Daoy (cell line): ENCODE data around the gene PDE4D. TPM values are rescaled to one million over a fixed set of nuclear protein-coding genes. Genes with fewer than 3 reads are reported as not detected.
A peak's percentile ranks its signal among the peaks of the same experiment; 100 is the strongest.

Source experiments
- DNase-seq: peaks from one replicate; pipeline ENCODE4 v3.0.0-alpha.2; 2015; ENCODE audit warnings: low read depth
- total RNA-seq: library from RNA; depleted of rRNA; stranded (reverse); fragments of >200 nt; shearing (Covaris generic); gene quantifications from 2 replicates; pipeline ENCODE4 v1.2.3, GENCODE V29; 2014; rRNA removed

Gene PDE4D
- 23.1 and 29.6 TPM in 2 replicates for total RNA-seq

DNA sequence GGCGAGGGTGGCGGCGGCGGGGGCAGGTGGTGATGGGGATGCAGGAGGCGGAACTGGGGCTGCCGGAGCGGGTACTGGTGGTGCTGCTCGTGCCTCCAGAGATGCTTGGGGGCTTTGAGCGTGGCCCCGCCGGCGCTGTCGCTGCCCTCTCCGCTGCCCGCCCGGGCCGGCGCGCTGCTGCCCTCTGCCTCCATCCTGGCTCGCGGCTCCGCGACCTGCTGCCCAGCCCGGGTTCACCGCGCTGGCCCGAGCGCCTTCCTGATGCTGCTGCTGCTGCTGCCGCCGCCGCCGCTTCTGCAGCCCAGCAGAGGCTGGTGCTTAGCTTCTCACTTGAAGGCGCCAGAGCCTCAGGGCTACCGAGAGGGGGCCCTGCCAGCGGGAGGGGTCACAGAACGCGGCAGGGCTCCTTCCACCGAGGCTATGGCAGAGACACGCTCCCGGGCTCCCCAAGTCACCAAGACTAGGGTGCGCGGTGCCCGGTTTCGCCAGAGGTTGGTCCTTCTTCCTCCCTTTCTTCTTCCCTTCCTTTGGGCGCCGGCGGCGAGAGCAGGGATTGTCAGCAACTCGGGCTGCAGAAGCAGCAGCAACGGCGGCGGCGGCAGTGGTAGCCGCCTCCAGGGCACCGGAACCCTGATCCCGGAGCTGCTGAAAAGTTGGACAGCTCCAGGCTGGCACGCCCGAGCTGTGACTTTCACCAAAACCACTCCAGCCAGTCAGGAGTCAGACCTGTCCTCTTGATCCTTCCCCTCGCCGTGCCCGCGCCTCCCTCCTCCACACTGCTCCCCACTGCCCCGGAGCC is at the start of gene PDE4D:
TSS of gene PDE4D (minus strand) at position 298 of the 799 bp plus-strand sequence.
- DNase-seq = peak; percentile 77

DNA sequence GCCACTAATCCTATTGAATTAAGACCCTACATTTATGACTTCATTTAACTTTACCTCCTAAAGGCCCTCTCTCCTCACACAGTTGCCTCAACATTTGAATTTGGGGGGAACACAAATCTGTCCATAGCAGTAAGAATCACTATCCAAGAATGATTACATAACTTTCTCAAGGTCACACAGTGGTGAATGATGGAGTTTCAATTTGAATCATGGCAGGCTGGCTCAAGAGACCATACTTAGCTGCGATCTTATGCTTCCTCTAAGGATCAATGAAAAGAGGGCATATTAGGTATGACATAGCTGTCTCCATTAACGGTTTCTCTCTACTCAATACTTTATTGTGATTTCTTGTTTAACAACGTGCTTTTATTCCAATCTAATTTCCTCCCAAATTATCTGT is 44.1 kb upstream of the PDE4D start:
- DNase-seq = no peak

DNA sequence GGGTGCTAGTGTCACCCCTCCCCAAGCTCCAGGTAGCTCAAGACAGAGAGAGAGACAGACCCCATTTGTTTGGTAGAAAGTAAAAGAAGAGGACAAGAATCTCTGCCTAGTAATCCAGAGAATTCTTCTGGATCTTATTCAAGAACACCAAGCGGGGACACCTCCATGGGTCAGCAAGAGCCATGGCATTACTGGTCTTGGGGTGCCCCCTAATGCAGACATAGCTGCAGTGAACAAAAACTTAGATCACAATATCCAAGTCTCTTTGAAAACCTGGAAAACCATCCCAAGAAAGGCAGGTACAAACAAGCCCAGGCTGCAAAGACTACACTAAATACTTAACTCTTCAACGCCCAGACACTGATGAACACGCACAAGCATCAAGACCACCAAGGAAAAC is 29.9 kb upstream of the PDE4D start:
- DNase-seq = peak; percentile 12

DNA sequence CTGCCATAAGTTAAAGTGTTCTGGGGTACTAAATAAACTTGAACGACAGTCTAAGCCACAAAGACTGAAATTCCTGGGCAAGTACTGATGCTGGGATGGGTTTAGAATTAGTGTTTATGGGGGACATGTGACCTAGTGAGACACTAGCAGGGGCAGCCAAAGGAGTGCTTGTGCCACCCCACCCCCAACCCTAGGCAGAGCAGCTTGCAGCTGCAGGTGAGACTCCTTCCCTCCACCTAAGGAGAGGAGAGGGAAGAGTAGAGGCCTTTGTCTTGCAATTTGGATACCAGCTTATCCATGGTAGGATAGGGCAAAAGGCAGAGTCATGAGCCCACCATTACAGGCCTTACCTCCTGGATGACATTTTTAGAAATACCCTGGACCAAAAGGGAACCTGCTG is 28.7 kb upstream of the PDE4D start:
- no peak for DNase-seq

DNA sequence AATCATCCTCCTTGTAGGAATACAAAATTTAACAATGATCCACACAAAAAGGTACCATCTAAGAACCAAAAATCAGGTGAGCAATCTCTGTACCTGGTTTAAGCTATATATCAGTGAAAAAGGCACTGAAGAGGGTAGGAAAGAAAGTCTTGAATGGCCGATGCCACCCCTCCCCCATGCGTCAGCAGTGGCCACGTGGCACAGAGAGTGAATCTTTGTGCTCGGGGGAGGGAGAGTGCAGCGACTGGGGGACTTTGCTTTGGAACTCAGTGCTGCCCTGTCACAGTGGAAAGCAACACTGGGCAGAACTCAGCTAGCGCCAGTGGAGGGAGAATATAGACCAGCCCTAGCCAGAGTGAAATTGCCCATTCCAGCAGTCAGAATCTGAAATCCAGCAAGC is 28.3 kb upstream of the PDE4D start:
- no peak for DNase-seq

DNA sequence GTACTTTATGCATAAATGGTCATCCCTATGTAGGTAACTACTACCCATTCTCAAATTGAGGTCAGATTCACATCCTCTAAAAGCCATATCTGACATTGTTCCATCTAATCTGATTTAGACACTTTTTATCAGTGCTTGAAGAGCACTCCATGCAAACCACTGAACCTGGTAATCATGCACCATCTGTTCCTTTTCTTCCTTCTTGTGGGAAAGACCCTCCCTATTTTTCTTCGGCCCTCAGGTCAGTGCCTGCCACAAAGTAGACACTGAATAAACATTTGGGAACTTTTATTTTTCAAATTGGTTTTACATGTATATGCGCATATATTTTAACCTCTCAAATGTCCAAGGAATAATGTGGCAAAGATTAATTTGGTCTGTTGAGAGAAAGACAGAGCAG is 26.0 kb upstream of the PDE4D start:
- DNase-seq = no peak

DNA sequence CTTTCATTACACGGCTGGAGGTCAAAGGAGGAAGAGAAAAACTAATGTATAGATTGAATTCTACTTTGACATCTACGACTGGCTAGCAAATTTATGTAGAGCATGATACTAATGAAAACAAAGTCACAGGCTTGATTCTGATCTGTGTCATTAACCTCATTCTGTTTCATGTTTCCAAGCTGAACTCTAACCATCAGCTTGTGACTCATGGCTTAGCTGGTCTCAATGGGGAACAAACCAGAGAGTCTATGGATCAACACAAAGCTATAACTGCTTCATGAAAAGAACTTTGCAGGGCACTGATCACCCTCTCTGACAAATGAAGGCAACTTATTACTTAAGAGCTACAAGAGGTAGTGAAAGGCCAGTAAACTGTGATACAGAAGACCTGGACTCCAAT is 23.6 kb upstream of the PDE4D start:
- no peak for DNase-seq

DNA sequence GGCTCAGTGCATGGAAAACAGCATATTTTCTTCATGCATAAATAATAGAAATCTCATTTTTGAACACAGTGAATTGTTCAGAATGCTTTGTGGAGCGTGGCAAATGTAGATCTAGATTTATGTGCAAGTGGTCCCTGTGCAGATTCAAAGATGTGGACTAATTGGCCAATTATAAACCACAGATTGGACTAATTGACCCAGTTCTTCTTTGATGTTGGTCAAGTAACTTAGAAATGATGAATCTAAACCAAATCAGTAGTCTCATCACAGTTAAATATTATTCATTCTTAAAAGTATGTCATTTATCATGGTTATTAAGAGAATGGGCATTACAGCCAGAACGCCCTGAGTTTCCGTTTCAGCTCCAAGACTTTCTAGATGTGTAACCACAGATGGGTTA is 11.7 kb upstream of the PDE4D start:
- no peak for DNase-seq

DNA sequence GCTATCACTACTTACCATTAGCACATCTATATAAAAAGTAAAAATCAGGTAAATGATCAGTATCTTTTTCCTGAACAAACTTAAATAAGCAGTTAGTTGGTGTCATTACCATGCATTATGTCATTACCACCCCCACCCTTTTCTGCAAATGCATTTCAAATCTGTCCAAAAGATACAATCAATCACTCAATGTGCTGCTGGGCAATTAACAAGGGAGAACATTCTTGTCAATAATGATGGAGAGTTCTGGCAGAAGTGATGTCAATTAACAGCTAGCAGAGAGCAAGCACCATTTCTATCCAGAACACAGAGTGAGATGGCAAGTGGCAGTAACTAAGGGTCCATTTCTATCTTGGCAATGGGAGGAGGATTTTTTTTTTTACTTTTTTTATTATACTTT is 3.5 kb upstream of the PDE4D start:
- no peak for DNase-seq

DNA sequence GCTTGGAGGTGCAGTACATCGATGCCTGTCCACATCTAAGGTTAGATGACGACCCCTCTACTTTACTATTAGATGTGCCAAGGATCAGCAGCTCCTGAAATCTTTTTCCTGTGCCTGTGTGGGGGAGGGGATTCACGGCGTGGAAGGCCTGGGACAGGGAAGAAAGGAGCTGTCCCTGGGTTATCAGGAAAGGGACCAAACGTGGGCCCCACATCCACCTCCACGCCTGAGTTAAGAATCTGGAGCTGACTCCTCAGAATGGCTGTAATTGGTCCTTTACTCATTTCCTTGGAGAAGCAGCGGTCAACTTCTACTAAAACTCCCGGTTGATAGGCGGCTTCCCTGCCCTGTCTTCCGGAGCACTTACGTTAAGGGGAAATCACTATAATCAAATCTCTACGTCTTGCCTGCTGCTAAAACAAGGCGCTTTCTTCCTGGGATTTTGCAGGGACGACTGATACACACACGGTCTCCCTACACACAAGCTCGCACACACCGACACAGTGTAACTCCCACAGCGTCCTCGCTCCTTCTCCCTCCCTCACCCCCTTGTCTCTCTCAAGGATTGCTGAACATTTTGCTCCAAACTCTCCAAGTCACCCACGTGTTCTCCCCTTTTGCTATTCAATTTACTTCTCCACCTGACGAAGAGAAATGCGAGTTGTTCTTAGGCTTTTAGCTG is 1.4 kb downstream of the PDE4D start:
- no peak for DNase-seq

DNA sequence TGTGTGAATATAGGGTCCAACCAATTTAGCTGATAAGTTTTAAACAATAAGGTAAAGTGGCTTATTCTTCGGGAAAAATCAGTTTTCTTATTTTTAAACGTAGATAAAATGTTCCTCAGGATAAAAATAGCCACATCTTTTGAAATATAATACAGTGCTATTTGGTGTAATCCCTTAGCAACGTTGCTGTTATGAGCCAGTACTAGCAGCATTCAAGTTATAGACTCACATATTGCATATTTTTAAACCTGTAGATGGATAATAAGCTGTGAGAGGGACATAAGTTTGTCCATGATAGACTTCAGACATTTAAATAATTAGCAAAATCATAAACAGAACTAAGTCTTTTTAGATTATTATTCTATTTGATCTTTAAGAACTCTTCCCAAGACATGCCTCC is 6.3 kb downstream of the PDE4D start:
- DNase-seq = no peak

DNA sequence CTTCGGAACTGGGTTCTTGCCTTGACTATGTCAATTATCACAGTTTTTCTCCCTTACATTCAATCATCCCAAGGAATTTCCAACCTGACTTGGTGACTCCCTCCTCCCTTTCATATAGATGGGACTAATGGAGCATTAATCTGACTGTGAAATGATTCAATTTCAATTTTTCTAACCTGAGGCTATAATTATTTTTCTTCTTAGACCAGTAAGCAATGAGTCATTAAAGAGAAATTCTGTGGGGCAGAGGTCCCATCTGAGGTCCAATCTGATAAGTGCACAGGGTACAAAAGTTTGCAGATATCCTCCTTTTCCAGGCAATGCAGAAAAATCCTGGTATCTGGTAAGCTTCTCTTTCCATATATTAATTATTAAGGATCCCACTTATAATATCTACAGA is 18.9 kb downstream of the PDE4D start:
- no peak for DNase-seq

DNA sequence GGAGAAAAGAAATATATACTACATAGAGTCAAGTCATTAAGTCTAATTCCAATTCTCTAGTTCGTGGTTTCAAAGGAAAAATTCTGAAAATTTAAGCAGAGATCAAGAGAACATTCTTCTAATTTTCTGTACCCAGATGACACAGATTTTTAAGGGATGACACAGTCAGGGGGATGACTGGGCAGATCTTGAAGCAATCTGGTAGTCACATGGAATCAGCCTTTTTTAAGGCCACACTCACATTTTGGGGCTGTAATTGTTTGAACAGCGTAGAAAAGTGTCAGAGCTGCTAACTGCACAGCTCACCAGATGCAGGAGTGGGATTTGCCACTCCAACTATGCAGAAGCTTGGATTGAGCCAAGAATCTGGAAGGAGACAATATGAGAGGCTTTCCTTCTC is 20.4 kb downstream of the PDE4D start:
- DNase-seq = peak; percentile 34

DNA sequence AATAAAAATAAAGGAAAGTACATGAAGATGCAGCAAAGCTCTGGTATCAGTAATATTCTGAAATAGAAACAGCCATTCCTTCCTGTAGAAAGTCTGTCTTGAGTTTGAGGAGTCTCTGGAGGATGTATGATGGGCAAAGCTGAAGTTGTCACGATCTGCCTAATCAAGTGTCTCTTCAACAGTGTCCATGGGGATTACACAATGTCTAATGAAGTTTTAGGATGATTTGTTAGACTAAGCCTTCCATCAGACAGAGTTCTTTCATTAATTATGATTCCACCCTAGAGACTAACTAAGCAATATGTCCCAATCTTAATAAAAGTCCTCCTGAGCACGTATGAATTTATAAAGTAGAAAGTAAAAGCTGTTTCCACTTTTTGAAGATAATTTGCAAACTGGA is 26.9 kb downstream of the PDE4D start:
- DNase-seq = no peak

DNA sequence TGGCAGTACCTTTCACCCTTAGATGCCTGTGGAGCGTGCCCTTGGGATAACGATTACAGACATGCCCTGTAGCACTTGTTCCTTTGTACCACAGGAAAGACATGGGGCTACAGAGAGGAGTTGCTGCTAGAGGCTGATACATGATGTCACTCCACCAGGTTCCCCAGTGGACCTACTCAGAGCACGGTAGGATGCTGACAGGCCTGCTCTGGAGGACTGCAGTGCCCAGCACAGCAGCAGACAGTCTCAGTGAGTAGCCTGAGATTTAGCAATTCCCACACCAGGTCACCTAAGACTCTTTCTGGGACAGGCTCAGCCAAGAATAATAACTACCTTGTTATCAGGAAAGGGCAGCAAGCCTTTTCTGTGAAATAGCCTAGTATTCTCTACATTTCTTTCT is 28.8 kb downstream of the PDE4D start:
- no peak for DNase-seq

DNA sequence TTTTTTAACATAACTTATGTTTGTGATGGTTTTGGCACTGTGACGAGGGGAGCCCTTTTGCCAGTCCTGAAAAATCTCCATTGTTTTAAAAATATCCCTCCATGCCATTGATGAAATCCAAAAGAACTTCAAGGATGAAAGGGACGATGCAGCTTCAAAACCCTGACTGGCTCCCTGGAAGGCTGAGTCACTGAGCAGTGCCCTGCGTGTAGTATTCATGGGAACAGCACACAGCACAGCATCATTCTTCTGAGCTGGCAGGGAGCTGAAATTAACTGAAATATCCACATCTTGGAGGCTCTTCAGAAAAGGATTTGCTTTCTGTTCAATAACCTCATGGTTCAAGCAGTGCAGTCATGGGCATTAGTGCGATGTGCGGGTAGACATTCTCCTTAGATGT is 29.7 kb downstream of the PDE4D start:
- peak; percentile 19 for DNase-seq

DNA sequence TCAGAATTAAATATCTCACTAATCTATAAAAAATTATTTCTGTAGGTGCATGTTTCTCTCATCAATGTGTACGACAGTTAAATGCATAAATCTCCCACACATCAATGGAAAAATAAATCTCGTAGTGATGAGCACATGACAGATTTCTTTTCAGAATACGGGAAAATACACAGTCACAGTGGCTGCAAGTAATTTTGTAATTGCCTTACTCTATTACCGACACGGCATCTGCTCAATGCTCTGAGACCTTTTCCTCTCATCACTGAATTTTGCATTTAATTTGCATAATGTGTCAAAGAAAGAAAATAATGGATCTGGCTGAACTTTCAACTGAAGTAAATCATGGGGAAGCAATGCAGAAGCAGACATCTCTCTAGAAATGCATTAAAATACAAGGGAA is 37.2 kb downstream of the PDE4D start:
- no peak for DNase-seq

DNA sequence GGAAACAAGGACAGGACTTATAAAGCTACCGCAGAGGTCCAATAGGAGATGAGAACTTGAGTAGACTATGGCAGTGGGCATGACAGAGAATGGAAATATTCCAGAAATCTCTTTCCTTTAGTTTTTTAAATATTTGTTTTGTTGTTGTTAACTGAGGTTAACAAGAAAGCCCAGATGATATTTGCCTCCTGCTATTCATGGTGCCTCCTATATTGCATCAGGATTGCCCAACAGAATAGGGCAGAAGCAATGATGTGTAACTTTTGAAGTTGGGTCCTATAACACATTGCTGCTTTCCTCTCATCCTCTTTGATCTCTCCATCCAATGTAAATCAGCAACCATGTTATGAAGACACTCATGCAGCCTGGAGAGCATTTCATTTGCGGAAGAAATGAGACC is 42.8 kb downstream of the PDE4D start:
- no peak for DNase-seq

DNA sequence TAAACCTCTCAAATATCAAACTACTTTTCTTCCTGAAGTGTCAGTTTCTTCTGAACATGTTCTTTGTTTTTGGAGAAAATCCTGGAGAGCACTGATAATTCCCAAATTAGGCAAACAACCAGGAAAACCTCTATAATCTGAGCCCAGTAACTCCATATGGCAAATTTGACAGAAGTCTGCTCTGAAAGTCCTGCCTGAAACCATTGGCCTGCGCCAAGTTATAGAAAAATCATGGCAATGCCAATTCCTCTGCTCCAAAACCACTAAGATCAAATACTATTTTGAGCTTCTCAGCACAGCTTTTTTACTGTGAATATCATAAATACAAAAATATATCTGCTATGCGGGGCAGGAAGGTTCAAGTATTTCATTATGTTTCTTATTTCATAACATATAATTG is 45.9 kb downstream of the PDE4D start:
- no peak for DNase-seq

DNA sequence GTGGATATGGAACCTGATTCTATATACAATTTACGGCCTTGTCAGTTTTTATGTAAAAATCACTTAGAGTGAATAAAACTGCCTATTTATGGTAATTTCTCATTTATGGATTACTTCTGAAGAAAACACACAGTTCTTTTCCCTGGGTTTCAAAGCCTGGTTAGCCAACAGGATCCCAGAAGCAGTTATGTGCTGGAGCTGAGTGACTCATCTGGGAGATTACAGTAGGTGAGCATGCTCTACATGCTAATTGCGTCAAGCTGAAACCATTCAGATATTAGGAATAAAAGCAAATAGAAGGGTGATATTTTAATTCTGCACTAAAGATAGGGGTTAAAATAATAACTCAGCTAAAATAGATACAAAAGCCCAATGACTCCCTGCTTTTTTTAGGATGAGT is 47.8 kb downstream of the PDE4D start:
- DNase-seq = peak; percentile 47

DNA sequence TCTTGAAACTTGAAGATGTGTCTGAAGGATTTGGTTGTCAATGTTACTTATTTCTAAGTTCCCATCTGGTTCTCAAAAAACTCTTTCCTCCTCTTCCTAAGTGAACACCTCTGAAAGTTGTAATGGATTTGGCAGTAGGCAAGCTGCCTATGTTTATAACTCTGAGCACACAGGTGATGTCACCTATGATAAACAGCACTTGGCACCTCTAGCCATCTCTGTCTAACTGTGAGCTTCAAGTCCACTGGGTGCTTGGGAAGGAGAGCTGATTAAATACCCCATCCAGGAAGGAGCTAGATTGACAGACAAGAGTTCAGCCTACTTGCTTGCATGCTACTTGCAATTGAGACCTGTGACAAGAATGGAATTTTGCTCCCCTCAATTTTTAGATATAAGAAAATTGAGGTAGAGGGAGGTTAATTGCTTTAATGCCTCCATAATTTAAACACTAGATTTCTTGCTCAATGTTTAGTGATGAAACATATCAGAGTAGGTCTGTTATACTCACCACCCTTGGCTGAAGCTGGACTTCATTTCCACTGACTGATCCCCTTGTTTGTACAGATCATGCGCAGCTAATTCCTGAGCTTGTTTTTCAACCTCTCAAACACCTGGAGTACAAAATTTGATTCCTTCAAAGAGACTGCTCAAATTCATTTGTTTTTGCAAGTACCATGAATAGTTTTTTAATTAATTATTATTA is 49.9 kb downstream of the PDE4D start:
- DNase-seq = no peak

DNA sequence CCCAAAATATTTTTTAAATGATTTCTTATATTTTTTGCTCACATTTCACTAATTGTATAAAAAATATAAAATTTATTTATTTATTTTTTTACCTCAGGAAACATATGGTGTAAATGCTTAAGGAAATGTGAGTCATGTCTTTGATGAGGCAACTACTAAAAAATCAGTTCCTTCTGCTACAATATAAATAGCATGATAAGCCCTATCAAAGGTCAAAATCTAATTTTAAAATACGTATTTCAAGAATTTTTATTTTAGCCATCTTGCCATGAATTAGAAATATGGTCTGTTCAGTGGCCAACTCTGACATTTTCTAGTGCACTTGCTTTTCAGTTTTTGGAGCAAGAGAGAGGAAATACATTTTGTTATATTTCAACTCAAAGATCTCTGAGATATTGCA is 50.5 kb downstream of the PDE4D start:
- DNase-seq = no peak

DNA sequence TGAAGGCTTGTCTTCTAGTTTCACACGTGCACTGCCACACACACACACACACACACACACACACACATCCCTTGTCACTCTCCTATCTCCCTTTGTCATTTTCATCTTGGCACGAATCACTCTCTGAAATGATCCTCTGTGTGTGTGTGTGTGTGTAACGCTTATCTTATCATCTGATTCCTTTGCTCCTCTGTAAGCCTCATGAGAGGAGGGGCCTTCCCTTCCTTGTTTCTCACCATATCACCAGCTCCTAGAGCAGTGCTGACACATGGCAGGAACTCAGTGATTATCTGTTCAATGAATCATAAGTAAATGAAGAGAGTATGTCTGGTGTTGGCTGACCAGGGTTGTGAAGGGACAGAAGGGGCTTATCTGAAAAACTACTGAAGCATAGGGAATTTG is 53.3 kb downstream of the PDE4D start:
- DNase-seq = peak; percentile 84
